ENCODE results near the gene FADD. TPM values are rescaled to one million over a fixed set of nuclear protein-coding genes. Genes with fewer than 3 reads are reported as not detected.

Gene FADD
- total and polyA plus RNA-seq, 3 donors from 2014 or later, result 16.8 to 20.6 (median 20.6) TPM

DNA sequence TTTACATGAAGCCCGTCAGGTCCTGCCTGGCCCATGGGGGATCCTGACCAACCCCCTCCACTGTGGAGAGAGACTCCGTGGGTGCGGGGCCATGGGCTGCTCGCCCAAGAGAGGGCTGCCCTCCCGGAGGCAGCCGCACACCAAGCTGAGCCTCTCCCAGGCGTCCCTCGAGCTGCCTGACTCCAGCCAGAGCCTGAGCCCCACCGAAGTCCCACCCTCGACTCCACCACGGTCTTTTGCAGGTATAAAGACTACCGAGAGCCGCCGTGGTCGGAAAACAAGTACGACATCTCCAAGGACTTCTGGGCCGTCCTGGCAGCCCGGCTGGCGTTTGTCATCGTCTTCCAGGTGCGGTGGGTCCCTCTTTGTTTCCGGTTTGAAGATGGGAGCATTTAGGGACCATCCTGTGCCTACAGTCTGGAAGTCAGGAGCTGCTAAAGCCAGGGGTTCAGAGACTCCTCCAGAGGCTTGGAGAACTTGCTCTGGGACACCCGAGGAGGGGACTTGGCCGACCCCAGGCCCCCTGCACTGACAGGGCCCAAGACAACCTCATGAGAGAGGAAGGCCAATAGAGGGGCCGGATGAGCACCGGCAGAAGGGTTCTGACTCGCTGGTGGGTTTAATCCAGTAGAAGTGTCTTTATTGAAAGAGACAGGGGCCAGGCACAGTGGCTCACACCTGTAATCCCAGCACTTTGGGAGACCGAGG lies 17.6 kb upstream of the FADD start:
- Histone ChIP-seq H3K27me3 (no peaks in the 10 kb centered on the region), H3K9me3 (no peaks in the 10 kb centered on the region), H3K27ac (no peak overlapping the region), H3K36me3 (ENCODE audit: low read depth, missing control alignments) (no peaks in the 10 kb centered on the region), H3K4me3 (no peak overlapping the region), H3K4me1 (no peaks in the 10 kb centered on the region)
- no peak for DNase-seq
- 90 to 93% methylated on average over 19 to 28 of the region's 28 CpGs for WGBS, 2 donors
- TF ChIP-seq, protein P1, sequence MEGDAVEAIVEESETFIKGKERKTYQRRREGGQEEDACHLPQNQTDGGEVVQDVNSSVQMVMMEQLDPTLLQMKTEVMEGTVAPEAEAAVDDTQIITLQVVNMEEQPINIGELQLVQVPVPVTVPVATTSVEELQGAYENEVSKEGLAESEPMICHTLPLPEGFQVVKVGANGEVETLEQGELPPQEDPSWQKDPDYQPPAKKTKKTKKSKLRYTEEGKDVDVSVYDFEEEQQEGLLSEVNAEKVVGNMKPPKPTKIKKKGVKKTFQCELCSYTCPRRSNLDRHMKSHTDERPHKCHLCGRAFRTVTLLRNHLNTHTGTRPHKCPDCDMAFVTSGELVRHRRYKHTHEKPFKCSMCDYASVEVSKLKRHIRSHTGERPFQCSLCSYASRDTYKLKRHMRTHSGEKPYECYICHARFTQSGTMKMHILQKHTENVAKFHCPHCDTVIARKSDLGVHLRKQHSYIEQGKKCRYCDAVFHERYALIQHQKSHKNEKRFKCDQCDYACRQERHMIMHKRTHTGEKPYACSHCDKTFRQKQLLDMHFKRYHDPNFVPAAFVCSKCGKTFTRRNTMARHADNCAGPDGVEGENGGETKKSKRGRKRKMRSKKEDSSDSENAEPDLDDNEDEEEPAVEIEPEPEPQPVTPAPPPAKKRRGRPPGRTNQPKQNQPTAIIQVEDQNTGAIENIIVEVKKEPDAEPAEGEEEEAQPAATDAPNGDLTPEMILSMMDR (IDR thresholded peaks at IDR 0.05), result no peak
- no peak for TF ChIP-seq POLR2A (IDR thresholded peaks at IDR 0.05)
- intact Hi-C loops (cut with DNase I; ENCODE audit: low total_unique reads), result no loop called here

- Histone ChIP-seq H3K27me3 (no peaks in the 10 kb centered on the region), H3K36me3 (ENCODE audit: low read depth, missing control alignments) (no peaks in the 10 kb centered on the region), H3K27ac (no peak overlapping the region), H3K4me3 (no peak overlapping the region), H3K9me3 (no peaks in the 10 kb centered on the region), H3K4me1 (no peaks in the 10 kb centered on the region)
- no peak for DNase-seq
- TF ChIP-seq POLR2A (IDR thresholded peaks at IDR 0.05), result no peak
- TF ChIP-seq, protein P1 (IDR thresholded peaks at IDR 0.05), result no peak
- intact Hi-C loops (cut with DNase I; ENCODE audit: low total_unique reads), result no loop called here
- 94% methylated on average over 6 of the region's 6 CpGs; no CpG with 5 or more reads in 1 of the 2 donors for WGBS, 2 donors
These were observed 16.7 kb upstream of the FADD start for GRCh38 chr11:70186420-70186819.

DNA sequence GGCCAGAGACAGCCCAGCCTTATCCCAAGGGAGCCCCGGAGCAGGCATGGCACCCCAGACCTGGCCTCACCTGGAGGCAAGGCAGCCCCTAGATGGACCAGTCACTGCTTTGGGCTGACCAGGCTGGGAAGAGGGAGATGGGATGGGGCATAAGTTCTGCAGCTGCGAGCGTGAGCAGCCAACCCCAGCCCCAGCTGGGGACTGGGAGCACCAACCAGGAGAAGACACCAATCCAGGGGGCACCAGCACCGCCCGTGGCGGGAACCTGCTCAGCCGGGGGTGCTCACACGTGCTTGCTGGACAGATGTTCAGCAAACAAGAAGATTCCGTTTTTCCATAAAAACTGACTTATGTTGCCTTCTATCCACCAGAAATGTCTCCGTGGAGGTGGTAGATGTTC lies 16.2 kb upstream of the FADD start:
- Histone ChIP-seq H3K4me3 (no peak overlapping the region), H3K27ac (no peak overlapping the region), H3K9me3 (no peaks in the 10 kb centered on the region), H3K36me3 (ENCODE audit: low read depth, missing control alignments) (no peaks in the 10 kb centered on the region), H3K27me3 (no peaks in the 10 kb centered on the region), H3K4me1 (no peaks in the 10 kb centered on the region)
- 71 to 97% methylated on average over 1 to 10 of the region's 10 CpGs for WGBS, 2 donors
- intact Hi-C loops (cut with DNase I; ENCODE audit: low total_unique reads), result no loop called here
- TF ChIP-seq, protein P1 (IDR thresholded peaks at IDR 0.05), result no peak
- no peak for TF ChIP-seq POLR2A (IDR thresholded peaks at IDR 0.05)
- DNase-seq, result no peak

- Histone ChIP-seq H3K9me3 (no peaks in the 10 kb centered on the region), H3K27me3 (no peaks in the 10 kb centered on the region), H3K36me3 (ENCODE audit: low read depth, missing control alignments) (no peaks in the 10 kb centered on the region), H3K27ac (no peak overlapping the region), H3K4me1 (no peaks in the 10 kb centered on the region), H3K4me3 (no peak overlapping the region)
- intact Hi-C loops (cut with DNase I; ENCODE audit: low total_unique reads), result no loop called here
- WGBS, 2 donors, result 87 to 95% methylated on average over 9 to 15 of the region's 15 CpGs
- DNase-seq, result no peak
- no peak for TF ChIP-seq POLR2A (IDR thresholded peaks at IDR 0.05)
- TF ChIP-seq, protein P1 (IDR thresholded peaks at IDR 0.05), result no peak
These were observed 15.3 kb upstream of the FADD start for GRCh38 chr11:70187771-70188170.

- intact Hi-C loops (cut with DNase I; ENCODE audit: low total_unique reads), result loop anchor here (5.0 kb wide), 1 partner anchor 272 kb away; no protein-coding TSS in a partner anchor
- Histone ChIP-seq H3K9me3 (no peaks in the 10 kb centered on the region), H3K4me3 (no peak overlapping the region), H3K27me3 (no peaks in the 10 kb centered on the region), H3K36me3 (ENCODE audit: low read depth, missing control alignments) (no peaks in the 10 kb centered on the region), H3K4me1 (no peaks in the 10 kb centered on the region), H3K27ac (no peak overlapping the region)
- WGBS, 2 donors, result 84 to 92% methylated on average over 11 of the region's 11 CpGs
- DNase-seq, result no peak
- TF ChIP-seq, protein P1 (IDR thresholded peaks at IDR 0.05), result no peak
- TF ChIP-seq POLR2A (IDR thresholded peaks at IDR 0.05), result no peak
These were observed 13.5 kb upstream of the FADD start for GRCh38 chr11:70189622-70190021.
